Activated T-cell treated with anti-CD3 and anti-CD28 coated beads for 4 hours (primary cell): Measurements from ENCODE around the gene PTGIR.

Experiments
- DNase-seq: peaks from one replicate; pipeline ENCODE4 v3.0.0-alpha.2; 2020

The PTGIR gene

DNA sequence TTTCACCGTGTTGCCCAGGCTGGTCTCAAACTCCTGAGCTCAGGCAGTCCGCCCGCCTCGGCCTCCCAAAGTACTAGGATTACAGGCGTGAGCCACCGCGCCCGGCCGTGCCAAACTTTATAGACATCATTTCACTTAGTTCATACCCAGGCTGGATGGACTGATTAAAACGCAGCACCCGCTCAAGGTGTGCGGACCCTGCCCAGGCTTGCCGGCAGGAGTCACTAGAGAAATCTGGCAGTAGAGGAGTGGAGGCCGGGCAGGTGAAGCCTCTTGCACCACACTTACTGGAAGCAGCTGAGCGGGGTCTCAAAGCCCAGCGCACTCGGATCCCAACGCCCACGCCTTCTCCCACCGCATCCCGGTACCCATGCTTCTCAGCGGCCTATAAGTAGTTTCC is 11.4 kb downstream of the PTGIR start:
- DNase-seq, result no peak

- no peak for DNase-seq
Observed at GRCh38 chr19:46611776-46612175, 13.1 kb downstream of the PTGIR start.

- DNase-seq, result no peak
Observed at GRCh38 chr19:46610851-46611770, 13.8 kb downstream of the PTGIR start.

DNA sequence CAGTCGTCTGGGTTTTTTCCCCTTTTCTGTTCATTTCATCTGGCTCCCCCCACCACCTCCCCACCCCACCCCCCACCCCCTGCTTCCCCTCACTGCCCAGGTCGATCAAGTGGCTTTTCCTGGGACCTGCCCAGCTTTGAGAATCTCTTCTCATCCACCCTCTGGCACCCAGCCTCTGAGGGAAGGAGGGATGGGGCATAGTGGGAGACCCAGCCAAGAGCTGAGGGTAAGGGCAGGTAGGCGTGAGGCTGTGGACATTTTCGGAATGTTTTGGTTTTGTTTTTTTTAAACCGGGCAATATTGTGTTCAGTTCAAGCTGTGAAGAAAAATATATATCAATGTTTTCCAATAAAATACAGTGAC is 14.5 kb downstream of the PTGIR start:
- DNase-seq, result no peak

GRCh38 chr19:46609511-46610412 is 15.1 kb downstream of the PTGIR start:
- DNase-seq, result no peak

DNA sequence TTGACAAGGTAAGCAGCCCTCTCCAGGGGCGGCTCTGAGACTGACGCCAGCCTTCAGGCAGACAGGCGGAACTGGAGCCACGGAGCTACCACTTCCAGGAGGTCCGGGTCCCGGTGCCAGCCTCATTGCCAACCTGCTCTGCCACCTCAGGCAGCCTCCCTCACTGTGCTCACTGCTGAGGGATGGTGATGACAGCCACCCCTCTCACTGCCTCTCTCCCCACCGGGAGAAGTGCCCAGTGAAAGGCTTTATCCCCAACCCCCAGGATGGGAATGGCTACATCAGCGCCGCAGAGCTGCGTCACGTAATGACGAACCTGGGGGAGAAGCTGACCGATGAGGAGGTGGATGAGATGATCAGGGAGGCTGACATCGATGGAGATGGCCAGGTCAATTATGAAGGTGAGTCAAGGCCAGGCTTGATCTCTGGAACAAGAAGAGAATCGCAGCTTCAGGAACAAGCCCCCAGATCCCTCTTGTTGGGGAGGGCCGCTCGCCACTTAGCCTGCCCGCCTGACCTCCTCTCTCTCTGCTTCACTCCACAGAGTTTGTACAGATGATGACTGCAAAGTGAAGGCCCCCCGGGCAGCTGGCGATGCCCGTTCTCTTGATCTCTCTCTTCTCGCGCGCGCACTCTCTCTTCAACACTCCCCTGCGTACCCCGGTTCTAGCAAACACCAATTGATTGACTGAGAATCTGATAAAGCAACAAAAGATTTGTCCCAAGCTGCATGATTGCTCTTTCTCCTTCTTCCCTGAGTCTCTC is 16.1 kb downstream of the PTGIR start:
- no peak for DNase-seq

GRCh38 chr19:46608178-46608577 is 16.7 kb downstream of the PTGIR start:
- no peak for DNase-seq

DNA sequence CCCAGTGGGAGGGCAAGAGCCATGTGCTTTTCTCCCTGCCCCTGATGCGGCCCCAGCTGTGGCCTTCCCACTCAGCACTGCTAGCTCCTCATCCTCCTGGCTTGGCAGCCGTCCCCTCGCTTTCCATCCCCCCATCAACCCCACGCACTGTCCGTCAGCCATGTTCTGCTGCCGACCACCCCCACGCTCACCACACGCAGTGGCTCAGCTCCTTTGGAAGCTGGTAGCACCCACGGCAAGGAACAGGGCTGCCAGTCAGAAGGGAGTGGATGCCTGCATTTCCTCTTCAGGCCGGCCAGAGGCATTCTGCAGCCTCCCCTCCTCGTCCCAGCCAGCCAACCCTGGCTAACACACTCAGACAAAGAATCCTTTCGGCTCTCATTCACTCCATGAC is 17.4 kb downstream of the PTGIR start:
- DNase-seq, result no peak

DNA sequence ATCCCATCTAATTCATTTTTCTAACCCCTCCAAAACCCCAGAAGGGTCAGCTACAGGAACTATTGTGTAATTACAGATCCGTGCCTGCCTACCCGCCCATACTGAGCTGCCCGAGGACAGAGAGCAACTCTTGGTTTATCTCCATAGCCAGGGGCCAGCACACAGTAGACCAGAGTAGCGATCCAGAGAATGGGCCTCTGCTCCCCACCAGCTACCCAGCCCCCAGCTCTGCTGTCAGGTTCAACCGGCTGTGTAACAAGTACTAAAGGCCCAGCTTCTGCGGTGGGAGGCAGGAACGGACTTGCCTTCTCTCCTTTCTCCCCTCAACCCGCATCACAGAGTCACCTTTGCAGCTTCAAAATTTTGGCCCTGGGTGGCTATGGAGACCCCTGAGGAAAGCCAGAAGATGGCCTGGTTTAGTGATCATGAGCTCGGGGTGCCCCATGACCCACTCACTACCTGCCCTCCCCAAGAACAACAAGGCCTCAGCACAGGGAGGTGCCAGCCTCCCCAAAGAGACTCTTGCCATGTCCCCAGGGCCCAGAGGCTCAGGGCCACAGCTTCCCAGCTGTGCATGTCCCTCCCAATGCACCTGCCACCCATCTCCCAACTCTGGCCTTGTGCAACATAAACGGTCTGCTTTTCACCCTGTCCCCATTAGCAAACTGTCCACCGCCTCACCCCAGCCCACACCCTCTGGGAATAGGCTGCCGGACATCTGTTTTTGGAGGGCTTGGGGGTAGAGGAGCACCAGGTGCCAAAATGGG is 18.0 kb downstream of the PTGIR start:
- no peak for DNase-seq

DNA sequence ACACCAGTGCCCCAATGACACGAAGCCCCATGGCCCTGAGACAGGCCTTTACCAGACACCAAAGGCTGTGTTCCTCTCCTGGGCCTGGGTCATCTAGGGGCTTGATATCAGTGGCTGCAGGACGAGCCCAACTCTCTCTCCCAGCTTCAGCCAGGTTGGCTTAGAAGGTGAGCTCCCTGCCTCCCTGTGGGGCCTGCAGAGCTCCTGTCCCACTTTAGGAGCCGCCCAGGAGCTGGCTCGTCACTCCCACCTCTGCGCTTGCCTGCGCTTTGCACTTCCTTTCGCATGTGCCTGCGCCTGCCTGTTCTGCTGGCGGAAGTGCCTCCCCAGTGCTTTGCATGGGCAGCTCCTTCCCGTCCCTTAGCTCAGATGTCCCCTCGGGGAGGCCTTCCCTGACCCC is 18.9 kb downstream of the PTGIR start:
- DNase-seq, result no peak

DNA sequence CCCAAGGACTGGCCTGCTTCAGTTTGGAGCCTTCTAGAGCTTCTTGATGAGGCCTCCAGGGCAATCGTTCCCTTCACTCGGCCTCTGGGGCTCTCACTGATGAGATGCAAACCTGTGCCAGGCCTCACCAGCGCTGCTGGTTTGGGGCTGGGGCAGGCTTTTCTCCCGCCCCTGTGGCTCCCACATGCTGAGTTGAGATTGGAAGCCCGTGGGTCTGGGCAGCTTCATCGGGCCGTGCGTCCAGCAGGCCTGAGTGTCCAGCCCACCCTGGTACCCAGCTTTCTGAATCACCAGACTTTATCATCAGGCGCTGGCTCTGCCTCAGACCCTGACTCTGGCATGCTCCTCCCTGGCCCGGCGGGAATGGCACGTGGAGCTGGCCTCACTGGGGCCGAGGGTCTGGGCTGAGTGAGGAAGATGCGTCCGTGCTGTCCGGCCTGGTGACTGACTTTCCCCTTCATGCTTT is 19.5 kb downstream of the PTGIR start:
- no peak for DNase-seq

- no peak for DNase-seq
Observed at GRCh38 chr19:46604781-46605355, 20.0 kb downstream of the PTGIR start.

GRCh38 chr19:46603752-46604231 is 21.1 kb downstream of the PTGIR start:
- DNase-seq, result no peak

DNA sequence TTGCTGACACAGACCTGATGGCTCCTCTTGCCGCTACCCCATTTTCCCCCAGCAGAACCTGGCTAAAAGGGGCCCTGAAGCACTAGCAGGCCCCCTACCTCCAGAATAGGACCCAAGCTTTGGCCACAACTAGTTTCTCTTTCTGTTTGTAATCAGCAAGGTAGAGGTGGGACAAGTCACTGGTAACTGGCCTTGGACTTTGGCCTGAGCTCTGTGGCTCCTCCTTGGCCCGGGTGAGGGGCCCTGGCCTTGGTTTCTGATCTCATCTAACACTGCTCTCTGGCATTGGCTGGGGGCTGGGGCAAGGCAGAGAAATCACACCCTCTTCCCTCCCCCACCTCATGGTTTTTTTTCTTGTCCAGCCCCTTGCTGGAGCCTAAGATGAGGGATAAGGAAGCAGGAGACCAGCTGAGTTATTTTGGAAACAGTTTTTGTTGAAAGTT is 21.7 kb downstream of the PTGIR start:
- DNase-seq, result no peak

GRCh38 chr19:46602392-46603194 is 22.3 kb downstream of the PTGIR start:
- DNase-seq, result no peak

DNA sequence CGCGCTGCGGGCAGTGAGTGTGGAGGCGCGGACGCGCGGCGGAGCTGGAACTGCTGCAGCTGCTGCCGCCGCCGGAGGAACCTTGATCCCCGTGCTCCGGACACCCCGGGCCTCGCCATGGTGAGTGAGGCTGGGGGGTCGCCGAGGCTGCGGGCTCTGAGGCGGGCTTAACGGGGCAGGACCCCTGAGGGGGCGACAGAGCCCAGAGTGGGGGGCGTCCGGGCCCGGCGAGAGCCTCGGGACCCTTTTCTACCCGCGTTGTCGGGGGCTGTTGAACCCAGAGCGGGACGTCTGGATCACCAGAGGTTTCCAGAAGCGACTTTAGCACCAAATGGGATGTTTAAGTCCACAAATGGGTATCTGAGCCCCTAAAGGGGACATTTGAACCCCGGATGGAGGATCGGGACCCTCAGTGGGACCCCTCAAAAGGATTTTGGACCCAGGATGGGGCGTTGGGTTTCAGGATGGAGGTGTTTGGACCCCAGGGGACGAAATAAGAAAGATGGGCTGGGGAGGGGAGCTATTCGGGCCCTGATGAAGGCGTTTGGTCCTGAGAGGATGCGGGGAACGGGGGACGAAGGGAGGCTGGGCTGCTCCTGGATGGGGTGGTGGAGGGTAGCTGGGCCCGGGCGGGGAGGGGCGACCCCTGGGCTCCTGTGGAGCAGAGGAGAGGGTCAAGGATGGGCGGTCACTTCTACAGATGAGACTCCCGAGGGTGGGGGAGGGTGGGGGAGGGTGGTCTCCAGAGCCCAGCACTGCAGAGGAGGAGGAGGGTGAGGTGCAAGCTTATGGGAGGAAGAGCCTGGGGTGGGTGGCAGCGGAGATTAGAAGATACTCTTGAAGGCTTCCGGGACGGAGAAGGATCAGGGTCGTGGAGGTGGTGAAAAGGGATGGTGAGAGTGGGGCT is 23.3 kb downstream of the PTGIR start, which contains the start of gene CALM3:
Gene CALM3, plus strand, starts transcription at position 13 of the 907 bp plus-strand sequence. Its CDS starts 105 bp downstream, at position 118.
- no peak for DNase-seq

GRCh38 chr19:46600384-46601317 is 24.2 kb downstream of the PTGIR start:
- DNase-seq, result peak; percentile 97

- DNase-seq, result no peak
Observed at GRCh38 chr19:46599716-46600373, 25.0 kb downstream of the PTGIR start.
